K562 (cell line): ENCODE data around the gene LRP10. TPM values are rescaled to one million over a fixed set of nuclear protein-coding genes. Genes with fewer than 3 reads are reported as not detected.

Source experiments
- CHAMP1 ChIP-seq: fragments of 450-650 bp; IDR thresholded peaks from 2 replicates; pipeline ENCODE4 v1.6.1; 2016; ENCODE audit warnings: mild to moderate bottlenecking
- CHCHD3 ChIP-seq: fragments of 250-450 bp; sonication (Bioruptor Pico); IDR thresholded peaks from 2 replicates; pipeline ENCODE4 v2.1.2; 2022; ENCODE audit warnings: mild to moderate bottlenecking
- CHD1 ChIP-seq: fragments of 200-600 bp; sonication (generic); IDR thresholded peaks from one replicate; pipeline ENCODE4 v1.6.1; 2012; ENCODE audit warnings: mild to moderate bottlenecking, moderate library complexity, low read length, inconsistent platforms
- CREBBP ChIP-seq: IDR thresholded peaks from one replicate; pipeline ENCODE4 v1.6.1; 2012; ENCODE audit warnings: low read depth, mild to moderate bottlenecking, control low read depth, inconsistent platforms, low read length
- CXXC5 ChIP-seq: fragments of 250-450 bp; sonication (Bioruptor Pico); IDR thresholded peaks from 2 replicates; pipeline ENCODE4 v1.8.0; 2022; ENCODE audit warnings: inconsistent platforms, mild to moderate bottlenecking, moderate library complexity
- DIDO1 ChIP-seq: fragments of 450-650 bp; IDR thresholded peaks from 2 replicates; pipeline ENCODE4 v1.6.1; 2016; ENCODE audit warnings: low read depth, missing biosample characterization, missing genetic modification characterization
- E2F1 ChIP-seq: sonication (generic); formaldehyde crosslinking; IDR thresholded peaks from 2 replicates; pipeline ENCODE4 v1.8.1; 2023; ENCODE audit warnings: mild to moderate bottlenecking, missing genetic modification reagents, moderate library complexity
- EP400 ChIP-seq: fragments of 450-650 bp; IDR thresholded peaks from 2 replicates; pipeline ENCODE4 v1.6.1; 2017; ENCODE audit warnings: antibody characterized with exemption, mild to moderate bottlenecking, moderate library complexity
- FOXP1 ChIP-seq: sonication (generic); formaldehyde crosslinking; IDR thresholded peaks from 2 replicates; pipeline ENCODE4 v1.8.0; 2022; ENCODE audit warnings: mild to moderate bottlenecking, missing genetic modification reagents
- HMG20A ChIP-seq: fragments of 450-650 bp; formaldehyde crosslinking; conservative IDR thresholded peaks from 2 replicates; pipeline ENCODE4 v1.4.0; 2020; ENCODE audit warnings: mild to moderate bottlenecking, mixed read lengths
- HMG20B ChIP-seq: fragments of 250-450 bp; sonication (Bioruptor Pico); IDR thresholded peaks from 2 replicates; pipeline ENCODE4 v1.5.0; 2021; ENCODE audit warnings: mild to moderate bottlenecking
- IFI16 ChIP-seq: fragments of 250-450 bp; sonication (Bioruptor Pico); IDR thresholded peaks from 2 replicates; pipeline ENCODE4 v2.1.2; 2022; ENCODE audit warnings: mild to moderate bottlenecking, inconsistent platforms
- KDM1A ChIP-seq, 2 experiments: fragments of 450-650 bp; IDR thresholded peaks; 2 replicates each; pipeline ENCODE4 v1.6.1; 2016; ENCODE audit warnings: mild to moderate bottlenecking in 2 of 2
- MAZ ChIP-seq, 2 experiments: fragments of 450-650 bp in 1 of 2; sonication (generic) in 1 of 2; formaldehyde crosslinking; IDR thresholded peaks in 1 of 2; conservative IDR thresholded peaks in 1 of 2; 2 replicates each; pipeline versions ENCODE4 v1.4.0 to v1.5.0; 2020; ENCODE audit warnings: mild to moderate bottlenecking in 1 of 2, missing genetic modification reagents in 1 of 2
- NCOA1 ChIP-seq: fragments of 450-650 bp; IDR thresholded peaks from 2 replicates; pipeline ENCODE4 v1.6.1; 2016; ENCODE audit warnings: low read depth
- NFATC3 ChIP-seq: fragments of 450-650 bp; IDR thresholded peaks from 2 replicates; pipeline ENCODE4 v1.6.1; 2017; ENCODE audit warnings: mild to moderate bottlenecking
- POLR3G ChIP-seq: IDR thresholded peaks from 2 replicates; pipeline ENCODE4 v1.6.1; 2011; ENCODE audit not compliant: insufficient read length, insufficient replicate concordance; ENCODE audit errors: extremely low read depth
- RCOR1 ChIP-seq, 2 experiments: IDR thresholded peaks; 2 replicates each; pipeline ENCODE4 v1.6.1; 2012; ENCODE audit warnings: low read depth in 2 of 2, low read length in 2 of 2, borderline replicate concordance in 1 of 2, improper control_type of control experiment in 1 of 2
- SFPQ ChIP-seq: fragments of 200-400 bp; formaldehyde crosslinking; IDR thresholded peaks from 2 replicates; pipeline ENCODE4 v1.6.1; 2017; ENCODE audit warnings: mild to moderate bottlenecking, low read depth, low read length, moderate library complexity
- SMAD3 ChIP-seq: fragments of 450-650 bp; formaldehyde crosslinking; conservative IDR thresholded peaks from 2 replicates; pipeline ENCODE4 v1.4.0; 2020; ENCODE audit warnings: mild to moderate bottlenecking
- ZNF224 ChIP-seq: sonication (generic); formaldehyde crosslinking; IDR thresholded peaks from 2 replicates; pipeline ENCODE4 v1.8.0; 2022; ENCODE audit warnings: mild to moderate bottlenecking, missing genetic modification reagents
- ZNF274 ChIP-seq: IDR thresholded peaks from 2 replicates; pipeline ENCODE4 v1.6.1; 2011; ENCODE audit warnings: low read depth, mild to moderate bottlenecking, low read length, moderate library complexity, borderline replicate concordance
- ZNF436 ChIP-seq: fragments of 250-450, 450-650 bp; sonication (Bioruptor Pico); formaldehyde crosslinking; IDR thresholded peaks from 2 replicates; pipeline ENCODE4 v1.7.0; 2020; ENCODE audit warnings: mild to moderate bottlenecking
- ZNF511 ChIP-seq: sonication (generic); formaldehyde crosslinking; IDR thresholded peaks from 2 replicates; pipeline ENCODE4 v1.8.0; 2022; ENCODE audit warnings: mild to moderate bottlenecking, missing genetic modification reagents
- polyA plus RNA-seq, 8 experiments: library from polyadenylated mRNA; depleted of rRNA in 4 of 8; stranded (reverse) in 5 of 8; unstranded in 3 of 8; fragments of >200 nt; fragmentation: Nextera tagmentation in 2 of 8; fragmentation: Illumina TruSeq in 1 of 8; extraction: Ambion mirVana in 2 of 8; extraction: Trizol in 1 of 8; gene quantifications; 2 replicates each; pipeline versions ENCODE4 v1.2.1 to v1.2.3, GENCODE V29; 2011 to 2014; ENCODE audit warnings: inconsistent platforms in 1 of 8, missing spikeins in 1 of 8
- total RNA-seq, 7 experiments: library from RNA; depleted of rRNA in 6 of 7; stranded (reverse); fragments of >200 nt in 6 of 7; fragmentation: Illumina TruSeq in 2 of 7; extraction: Trizol in 2 of 7; gene quantifications; 2 replicates each; pipeline versions ENCODE4 v1.2.1 to v1.2.3, GENCODE V29; 2011 to 2021; ENCODE audit warnings: low replicate concordance in 1 of 7

LRP10 gene
- total and polyA plus RNA-seq, 9 of the 15 experiments (the other 6 are each of a cell fraction or from before 2014, with no cell fraction given): 1.3 to 45.5 (median 10.9) TPM

GRCh38 chr14:22824711-22825359, 46.7 kb upstream of the LRP10 start (continued):
- TF ChIP-seq NCOA1 (peak; percentile 54; the same call in 1 of the 2 replicates), IFI16 (CRISPR knock-in tag) (no peak), CHD1 (no peak), E2F1 (CRISPR knock-in tag) (peak; percentile 54; the same call in 1 of the 2 replicates), RCOR1 (IDR thresholded peaks at IDR 0.05; ENCODE audit: borderline replicate concordance in 1 of 2, low read depth in 2 of 2, low read length in 2 of 2) (peak in 1 of 2 experiments; percentile 64; a peak in 2 of 4 replicates), ZNF224 (CRISPR knock-in tag) (no peak), ZNF511 (CRISPR knock-in tag) (no peak), MAZ (CRISPR knock-in tag; conservative IDR thresholded peaks at IDR 0.05 in 1 of 2, IDR thresholded peaks at IDR 0.05 in 1 of 2) (peak in 1 of 2 experiments; percentile 73; a peak in 2 of 4 replicates), HMG20B (CRISPR knock-in tag) (no peak), CHAMP1 (no peak), EP400 (peak; percentile 62; the same call in 1 of the 2 replicates), CHCHD3 (no peak), FOXP1 (CRISPR knock-in tag) (no peak), CREBBP (no peak), KDM1A (IDR thresholded peaks at IDR 0.05) (peak in 1 of 2 experiments; percentile 36; a peak in 1 of 4 replicates), POLR3G (no peak), DIDO1 (tag) (no peak), HMG20A (no peak), SMAD3 (CRISPR knock-in tag) (no peak), SFPQ (no peak), ZNF436 (CRISPR knock-in tag) (no peak), NFATC3 (no peak), ZNF274 (no peak), CXXC5 (CRISPR knock-in tag) (0 out of 2 replicates have a peak, but pooled peaks have one; percentile 17)
